WERI-Rb-1 (cell line): ENCODE data around the gene TACR1.

Experiments used
- DNase-seq: peaks from one replicate; pipeline ENCODE4 v3.0.0-alpha.2; 2020
- H3K27ac ChIP-seq: fragments of 250-450 bp; sonication (Bioruptor Pico); 2 replicates; pipeline ENCODE4 v1.5.1; 2020; ENCODE audit warnings: mild to moderate bottlenecking, moderate library complexity
- H3K27me3 ChIP-seq: fragments of 250-450 bp; sonication (Bioruptor Pico); 2 replicates; pipeline ENCODE4 v1.5.1; 2021; ENCODE audit warnings: mild to moderate bottlenecking, low read depth, moderate library complexity; ENCODE audit not compliant: insufficient read depth, severe bottlenecking
- H3K36me3 ChIP-seq: fragments of 250-450 bp; sonication (Bioruptor Pico); 2 replicates; pipeline ENCODE4 v1.5.1; 2020; ENCODE audit warnings: mild to moderate bottlenecking, moderate library complexity
- H3K4me3 ChIP-seq: 2 replicates; pipeline ENCODE4 v1.5.1; 2011; ENCODE audit warnings: low read depth, mild to moderate bottlenecking, control low read depth, low read length
- H3K9me3 ChIP-seq: fragments of 250-450 bp; sonication (Bioruptor Pico); 2 replicates; pipeline ENCODE4 v1.5.1; 2021; ENCODE audit warnings: mild to moderate bottlenecking, moderate library complexity; ENCODE audit not compliant: severe bottlenecking
- TF ChIP-seq, protein P1 (sequence below): IDR thresholded peaks from 2 replicates; pipeline ENCODE4 v1.5.1; 2011; ENCODE audit warnings: low read depth, mild to moderate bottlenecking, control low read depth, inconsistent platforms, low read length

TACR1 gene

GRCh38 chr2:75027886-75028285 lies 171.4 kb downstream of the TACR1 start:
- Histone ChIP-seq H3K9me3 (no peaks in the 10 kb centered on the region), H3K36me3 (no peaks in the 10 kb centered on the region), H3K27ac (no peak overlapping the region), H3K27me3 (peaks cover 12% of the 10 kb centered on the region), H3K4me3 (no peak overlapping the region)
- DNase-seq, result no peak
- TF ChIP-seq, protein P1, sequence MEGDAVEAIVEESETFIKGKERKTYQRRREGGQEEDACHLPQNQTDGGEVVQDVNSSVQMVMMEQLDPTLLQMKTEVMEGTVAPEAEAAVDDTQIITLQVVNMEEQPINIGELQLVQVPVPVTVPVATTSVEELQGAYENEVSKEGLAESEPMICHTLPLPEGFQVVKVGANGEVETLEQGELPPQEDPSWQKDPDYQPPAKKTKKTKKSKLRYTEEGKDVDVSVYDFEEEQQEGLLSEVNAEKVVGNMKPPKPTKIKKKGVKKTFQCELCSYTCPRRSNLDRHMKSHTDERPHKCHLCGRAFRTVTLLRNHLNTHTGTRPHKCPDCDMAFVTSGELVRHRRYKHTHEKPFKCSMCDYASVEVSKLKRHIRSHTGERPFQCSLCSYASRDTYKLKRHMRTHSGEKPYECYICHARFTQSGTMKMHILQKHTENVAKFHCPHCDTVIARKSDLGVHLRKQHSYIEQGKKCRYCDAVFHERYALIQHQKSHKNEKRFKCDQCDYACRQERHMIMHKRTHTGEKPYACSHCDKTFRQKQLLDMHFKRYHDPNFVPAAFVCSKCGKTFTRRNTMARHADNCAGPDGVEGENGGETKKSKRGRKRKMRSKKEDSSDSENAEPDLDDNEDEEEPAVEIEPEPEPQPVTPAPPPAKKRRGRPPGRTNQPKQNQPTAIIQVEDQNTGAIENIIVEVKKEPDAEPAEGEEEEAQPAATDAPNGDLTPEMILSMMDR, result no peak

DNA sequence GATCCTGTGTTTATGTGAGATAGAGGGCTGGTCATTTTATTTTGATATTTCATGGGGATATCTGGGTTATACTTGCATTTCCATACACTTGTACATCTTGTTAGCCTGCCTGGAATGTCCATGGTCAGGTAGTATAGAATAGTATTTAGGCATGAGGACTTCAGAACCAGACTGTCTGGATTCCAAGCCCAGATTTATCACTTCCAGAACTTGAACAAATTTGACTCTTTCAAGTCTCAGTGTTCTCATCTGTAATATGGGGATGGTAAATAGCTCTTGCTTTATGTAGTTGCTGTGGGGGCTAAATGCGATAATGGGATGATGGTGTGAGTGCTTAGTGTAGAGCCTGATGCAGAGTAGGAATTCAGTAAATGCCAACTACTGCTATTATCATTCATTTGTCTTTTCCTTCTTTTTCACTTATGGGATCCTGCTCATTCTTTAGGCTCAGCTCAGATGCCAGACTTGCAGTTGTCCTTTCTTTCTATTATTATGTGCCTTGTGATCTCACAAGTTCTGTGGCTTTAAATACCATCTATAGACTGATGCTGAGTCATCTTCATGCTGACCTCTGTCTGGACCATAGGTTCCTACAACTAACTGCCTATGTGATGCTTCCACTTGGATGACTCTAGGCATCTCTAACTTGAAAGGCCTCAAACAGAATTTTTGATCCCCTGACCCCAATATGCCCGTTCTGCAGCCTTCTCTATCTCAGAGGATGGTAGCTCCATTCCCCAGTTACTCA lies 173.5 kb downstream of the TACR1 start:
- Histone ChIP-seq H3K36me3 (no peaks in the 10 kb centered on the region), H3K9me3 (no peaks in the 10 kb centered on the region), H3K27me3 (peaks cover 12% of the 10 kb centered on the region), H3K27ac (no peak overlapping the region), H3K4me3 (no peak overlapping the region)
- DNase-seq, result no peak
- TF ChIP-seq, protein P1, result no peak

DNA sequence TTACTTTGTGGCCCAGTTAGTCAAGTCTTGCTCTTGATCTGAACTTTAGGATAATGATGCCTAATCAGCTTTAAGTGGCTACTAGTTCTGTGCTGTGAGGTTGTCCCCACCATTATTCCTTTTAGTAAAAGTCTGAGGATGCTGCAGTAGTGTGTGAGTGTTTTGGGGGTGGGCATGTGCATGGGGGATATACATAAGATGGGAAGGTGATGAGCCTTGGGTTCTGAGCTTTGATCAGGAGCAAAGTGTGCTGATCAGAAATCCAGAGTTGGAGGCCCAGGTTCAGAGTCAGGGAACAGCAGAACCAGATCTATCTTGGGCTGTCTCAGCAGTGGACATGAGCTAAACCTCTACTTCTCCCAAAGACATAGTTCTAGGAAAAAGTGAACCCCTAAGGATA lies 174.1 kb downstream of the TACR1 start:
- Histone ChIP-seq H3K36me3 (no peaks in the 10 kb centered on the region), H3K4me3 (no peak overlapping the region), H3K27me3 (peaks cover 12% of the 10 kb centered on the region), H3K27ac (no peak overlapping the region), H3K9me3 (no peaks in the 10 kb centered on the region)
- TF ChIP-seq, protein P1, result no peak
- DNase-seq, result no peak

- TF ChIP-seq, protein P1, result no peak
Measured at GRCh38 chr2:75023666-75024455, 175.5 kb downstream of the TACR1 start.

GRCh38 chr2:75022516-75022915 lies 176.8 kb downstream of the TACR1 start:
- Histone ChIP-seq H3K9me3 (no peaks in the 10 kb centered on the region), H3K27ac (no peak overlapping the region), H3K36me3 (no peaks in the 10 kb centered on the region), H3K4me3 (no peak overlapping the region), H3K27me3 (peaks cover 12% of the 10 kb centered on the region)
- TF ChIP-seq, protein P1, result no peak
- DNase-seq, result no peak

More at GRCh38 chr2:75023666-75024455, 175.5 kb downstream of the TACR1 start:
- H3K36me3 ChIP-seq, result no peaks in the 10 kb centered on the region
- no peak for DNase-seq
- no peaks in the 10 kb centered on the region for H3K9me3 ChIP-seq
- no peak overlapping the region for H3K4me3 ChIP-seq
- H3K27me3 ChIP-seq, result peaks cover 12% of the 10 kb centered on the region
- H3K27ac ChIP-seq, result no peak overlapping the region
